Activated CD4-positive, alpha-beta memory T cell treated with anti-CD3 and anti-CD28 coated beads, Interleukin-2, amount 10 ng/mL, durations not matched to agents 7 days and 5 days (primary cell): ENCODE measurements around the gene E2F2. TPM values are rescaled to one million over a fixed set of nuclear protein-coding genes. Genes with fewer than 3 reads are reported as not detected.
A peak's percentile ranks its signal among the peaks of the same experiment; 100 is the strongest.

Experiments
- CTCF ChIA-PET: fragments of 350-600 bp; sonication (Branson Sonifier 250); formaldehyde crosslinking; loops from one replicate; lab custom pipeline; 2021; ENCODE audit warnings: antibody characterized with exemption, inconsistent platforms; lab: Charles Lee
- POLR2A ChIA-PET: fragments of 350-600 bp; sonication (Branson Sonifier 250); formaldehyde crosslinking; loops from one replicate; lab custom pipeline; 2021; ENCODE audit warnings: antibody characterized with exemption; lab: Charles Lee
- DNase-seq: peaks from one replicate; pipeline ENCODE4 v3.0.0-alpha.2; 2020
- H3K27ac Mint-ChIP-seq: one replicate; pipeline ENCODE4 v1.8.0; 2021; ENCODE audit warnings: mild to moderate bottlenecking, mixed read lengths
- H3K27me3 Mint-ChIP-seq: one replicate; pipeline ENCODE4 v1.8.0; 2021; ENCODE audit warnings: mixed read lengths
- H3K36me3 Mint-ChIP-seq: one replicate; pipeline ENCODE4 v1.8.0; 2021; ENCODE audit warnings: low read depth, mixed read lengths
- H3K4me1 Mint-ChIP-seq: one replicate; pipeline ENCODE4 v1.8.0; 2021; ENCODE audit warnings: mixed read lengths
- H3K4me3 Mint-ChIP-seq: one replicate; pipeline ENCODE4 v1.8.0; 2021; ENCODE audit warnings: mild to moderate bottlenecking, mixed read lengths
- H3K9me3 Mint-ChIP-seq: one replicate; pipeline ENCODE4 v1.8.0; 2021; ENCODE audit warnings: mixed read lengths
- total RNA-seq, 2 experiments: library from RNA; stranded (reverse); gene quantifications; one replicate each; pipeline ENCODE4 v1.2.3, GENCODE V29; 2021

Gene E2F2
- total RNA-seq, 2 experiments from 2014 or later: 93.4 to 98.9 TPM

DNA sequence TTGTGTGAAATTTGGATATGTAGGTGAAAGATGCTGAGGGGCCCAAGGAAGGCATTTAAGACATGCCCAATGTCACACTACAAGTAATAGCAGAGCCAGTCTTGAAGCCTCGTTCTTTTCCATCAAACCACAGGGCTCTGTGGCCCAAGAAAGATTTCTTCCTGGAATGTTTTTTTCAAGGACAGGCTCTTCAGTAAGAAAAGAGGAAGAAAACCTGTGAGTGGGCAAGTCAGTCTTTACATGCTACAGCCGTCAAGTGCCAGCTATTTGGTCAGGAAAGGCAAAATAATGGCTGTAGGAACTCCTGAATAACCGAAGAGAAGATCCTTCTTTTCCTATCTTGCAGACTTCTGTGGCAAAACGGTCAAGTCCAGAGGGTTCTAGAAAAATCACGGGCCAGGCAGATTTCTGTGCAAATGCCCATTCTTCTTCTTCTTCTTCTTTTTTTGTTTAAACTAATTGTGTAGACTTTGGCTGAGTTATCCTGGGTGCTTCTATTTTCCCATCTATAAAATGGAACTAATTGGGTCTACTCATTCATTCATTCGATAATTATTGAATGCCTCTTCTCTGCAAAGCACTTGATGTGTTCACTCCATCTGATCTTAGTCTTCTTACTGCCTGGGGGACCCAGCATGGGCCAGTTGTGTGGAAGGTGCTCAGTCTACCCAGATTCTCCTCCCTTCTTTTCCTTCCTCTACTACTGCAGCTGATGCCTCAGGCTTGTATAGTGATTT is 30.2 kb upstream of the E2F2 start:
- no peaks in the 10 kb centered on the region for H3K9me3 Mint-ChIP-seq
- DNase-seq: no peak
- POLR2A ChIA-PET: interaction anchor here (8.5 kb wide), 1 partner anchor 74 kb away, joined by 63 read pairs; no protein-coding TSS in a partner anchor
- peaks cover 62% of the 10 kb centered on the region for H3K27me3 Mint-ChIP-seq
- H3K27ac Mint-ChIP-seq: no peak overlapping the region
- H3K4me3 Mint-ChIP-seq: no peak overlapping the region
- CTCF ChIA-PET: interaction anchor here (0.6 kb wide), 1 partner anchor 25 kb away, joined by 4 read pairs; no protein-coding TSS in a partner anchor
- peaks cover 45% of the 10 kb centered on the region for H3K4me1 Mint-ChIP-seq
- H3K36me3 Mint-ChIP-seq: peaks cover 6% of the 10 kb centered on the region

GRCh38 chr1:23559985-23560741 is 29.1 kb upstream of the E2F2 start:
- H3K4me1 Mint-ChIP-seq: peaks cover 55% of the 10 kb centered on the region

GRCh38 chr1:23559136-23559984 is 28.3 kb upstream of the E2F2 start, which contains the start of gene ID3:
Gene ID3 (minus strand): TSS chr1:23559501. CDS start chr1:23559426, 75 bp downstream.
- Mint-ChIP-seq H3K4me3 (peak within 1 kb of the TSS; percentile 84), H3K9me3 (no peaks in the 10 kb centered on the region), H3K4me1 (peaks cover 59% of the 10 kb centered on the region), H3K36me3 (peaks cover 6% of the 10 kb centered on the region), H3K27me3 (peaks cover 52% of the 10 kb centered on the region), H3K27ac (peak within 1 kb of the TSS; percentile 73)
- POLR2A ChIA-PET: interaction anchor here (0.6 to 8.5 kb wide), 20 partner anchors 9 to 217 kb away, joined by 3 to 63 read pairs (median 8); partner anchors contain the start of genes ASAP3, E2F2 and RPL11
- CTCF ChIA-PET: interaction anchor here (0.7 to 3.5 kb wide), 13 partner anchors 8 to 78 kb away, joined by 3 to 29 read pairs (median 6); no protein-coding TSS in a partner anchor
- peak; percentile 94 for DNase-seq

More at GRCh38 chr1:23559985-23560741, 29.1 kb upstream of the E2F2 start:
- Mint-ChIP-seq H3K27ac (peak overlapping the region; percentile 73), H3K36me3 (peaks cover 6% of the 10 kb centered on the region), H3K4me3 (peak overlapping the region; percentile 84), H3K27me3 (peaks cover 57% of the 10 kb centered on the region), H3K9me3 (no peaks in the 10 kb centered on the region)
- ChIA-PET CTCF (interaction anchor here (0.7 to 3.5 kb wide), 8 partner anchors 10 to 77 kb away, joined by 3 to 29 read pairs (median 8); no protein-coding TSS in a partner anchor), POLR2A (interaction anchor here (0.6 to 8.5 kb wide), 14 partner anchors 11 to 215 kb away, joined by 3 to 63 read pairs (median 13); partner anchors contain the start of genes ASAP3, E2F2 and RPL11)
- DNase-seq: no peak

GRCh38 chr1:23558872-23559135 is 27.8 kb upstream of the E2F2 start:
- H3K36me3 Mint-ChIP-seq: peaks cover 6% of the 10 kb centered on the region
- peak overlapping the region; percentile 84 for H3K4me3 Mint-ChIP-seq
- H3K4me1 Mint-ChIP-seq: peaks cover 64% of the 10 kb centered on the region
- CTCF ChIA-PET: interaction anchor here (0.9 to 3.5 kb wide), 10 partner anchors 8 to 78 kb away, joined by 3 to 29 read pairs (median 6); no protein-coding TSS in a partner anchor
- peak overlapping the region; percentile 73 for H3K27ac Mint-ChIP-seq
- DNase-seq: no peak
- H3K27me3 Mint-ChIP-seq: peaks cover 51% of the 10 kb centered on the region
- POLR2A ChIA-PET: interaction anchor here (0.9 to 8.5 kb wide), 18 partner anchors 10 to 217 kb away, joined by 3 to 63 read pairs (median 8); partner anchors contain the start of genes ASAP3, E2F2 and RPL11
- no peaks in the 10 kb centered on the region for H3K9me3 Mint-ChIP-seq

GRCh38 chr1:23558140-23558871 is 27.3 kb upstream of the E2F2 start:
- Mint-ChIP-seq H3K36me3 (peaks cover 6% of the 10 kb centered on the region), H3K9me3 (no peaks in the 10 kb centered on the region), H3K4me1 (peaks cover 66% of the 10 kb centered on the region), H3K4me3 (peak overlapping the region; percentile 84), H3K27ac (peak overlapping the region; percentile 73), H3K27me3 (peaks cover 51% of the 10 kb centered on the region)
- peak; percentile 41 for DNase-seq
- ChIA-PET POLR2A (interaction anchor here (0.7 to 8.5 kb wide), 21 partner anchors 9 to 190 kb away, joined by 3 to 63 read pairs (median 7); partner anchors contain the start of genes ASAP3, E2F2, ELOA and RPL11), CTCF (interaction anchor here (0.7 to 3.6 kb wide), 12 partner anchors 9 to 79 kb away, joined by 3 to 29 read pairs (median 6); no protein-coding TSS in a partner anchor)

GRCh38 chr1:23557471-23558124 is 26.6 kb upstream of the E2F2 start:
- peaks cover 66% of the 10 kb centered on the region for H3K4me1 Mint-ChIP-seq
- no peak for DNase-seq
- peaks cover 6% of the 10 kb centered on the region for H3K36me3 Mint-ChIP-seq
- H3K9me3 Mint-ChIP-seq: no peaks in the 10 kb centered on the region
- CTCF ChIA-PET: interaction anchor here (0.7 to 3.6 kb wide), 8 partner anchors 9 to 79 kb away, joined by 3 to 29 read pairs (median 10); no protein-coding TSS in a partner anchor
- peak overlapping the region; percentile 13 for H3K27ac Mint-ChIP-seq
- H3K4me3 Mint-ChIP-seq: peak overlapping the region; percentile 84
- POLR2A ChIA-PET: interaction anchor here (0.7 to 8.5 kb wide), 14 partner anchors 11 to 186 kb away, joined by 3 to 63 read pairs (median 7); partner anchors contain the start of genes E2F2, ELOA and RPL11
- peaks cover 46% of the 10 kb centered on the region for H3K27me3 Mint-ChIP-seq

DNA sequence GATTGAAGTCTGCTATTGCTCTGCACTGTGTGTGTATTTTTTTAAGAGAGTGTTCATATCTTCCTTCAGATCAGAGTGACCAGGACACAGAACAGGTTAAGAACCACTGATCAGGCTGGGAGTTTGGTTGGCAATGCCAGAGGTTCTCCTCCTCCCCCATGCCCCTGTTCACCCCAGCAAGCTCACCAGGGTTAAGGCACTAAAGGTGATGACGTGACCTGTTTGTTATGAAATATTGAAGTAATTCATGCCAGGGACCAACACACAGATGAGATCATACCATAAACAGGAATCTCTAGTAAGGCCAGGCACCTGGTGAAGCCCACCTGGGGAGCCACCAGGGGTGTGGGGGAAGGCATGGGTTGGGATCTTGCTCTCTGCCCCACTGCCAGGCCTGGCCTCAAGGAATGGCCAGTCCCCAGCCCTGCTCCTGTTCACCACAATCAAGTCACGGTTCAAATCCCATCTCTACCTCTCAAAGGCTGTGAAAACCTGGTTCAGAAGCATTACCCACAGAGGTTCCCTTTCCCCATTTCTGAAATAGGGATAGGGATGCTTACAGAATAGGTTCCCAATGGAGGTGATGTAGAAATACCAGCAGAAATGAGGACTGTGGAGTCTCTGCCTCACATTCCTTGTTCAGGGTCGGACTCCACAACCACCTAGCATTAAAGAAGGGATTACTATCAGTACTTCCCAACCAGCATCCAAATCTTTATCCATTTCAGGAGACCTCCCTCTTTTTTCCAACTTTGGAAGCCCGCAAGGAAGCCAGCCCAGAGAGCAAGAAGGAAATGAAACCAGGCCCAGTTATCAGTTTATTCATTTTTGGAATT is 25.8 kb upstream of the E2F2 start:
- H3K4me3 Mint-ChIP-seq: peak overlapping the region; percentile 84
- peak overlapping the region; percentile 5 for H3K27ac Mint-ChIP-seq
- ChIA-PET POLR2A (interaction anchor here (0.8 to 8.5 kb wide), 8 partner anchors 11 to 135 kb away, joined by 3 to 63 read pairs (median 26); partner anchors contain the start of genes E2F2 and RPL11), CTCF (interaction anchor here (1.0 to 18.2 kb wide), 6 partner anchors 8 to 80 kb away, joined by 4 to 545 read pairs (median 10); no protein-coding TSS in a partner anchor)
- peaks cover 61% of the 10 kb centered on the region for H3K4me1 Mint-ChIP-seq
- H3K27me3 Mint-ChIP-seq: peaks cover 39% of the 10 kb centered on the region
- no peak for DNase-seq
- H3K36me3 Mint-ChIP-seq: peaks cover 6% of the 10 kb centered on the region
- no peaks in the 10 kb centered on the region for H3K9me3 Mint-ChIP-seq

- Mint-ChIP-seq H3K36me3 (peaks cover 6% of the 10 kb centered on the region), H3K4me3 (no peak overlapping the region), H3K27me3 (peaks cover 35% of the 10 kb centered on the region), H3K9me3 (no peaks in the 10 kb centered on the region), H3K27ac (no peak overlapping the region), H3K4me1 (peaks cover 61% of the 10 kb centered on the region)
- no peak for DNase-seq
- ChIA-PET POLR2A (interaction anchor here (0.7 to 8.5 kb wide), 12 partner anchors 10 to 212 kb away, joined by 3 to 63 read pairs (median 6); partner anchors contain the start of genes E2F2, HNRNPR and RPL11), CTCF (interaction anchor here (1.0 to 18.2 kb wide), 8 partner anchors 10 to 79 kb away, joined by 4 to 545 read pairs (median 12); partner anchors contain the start of gene E2F2)
These were observed 25.1 kb upstream of the E2F2 start for GRCh38 chr1:23555986-23556634.

GRCh38 chr1:23555270-23555985 is 24.4 kb upstream of the E2F2 start:
- H3K4me1 Mint-ChIP-seq: peaks cover 59% of the 10 kb centered on the region
- peak overlapping the region; percentile 42 for H3K27ac Mint-ChIP-seq
- H3K9me3 Mint-ChIP-seq: no peaks in the 10 kb centered on the region
- no peak for DNase-seq
- POLR2A ChIA-PET: interaction anchor here (0.6 to 8.5 kb wide), 20 partner anchors 8 to 211 kb away, joined by 3 to 63 read pairs (median 5); partner anchors contain the start of genes E2F2, ELOA, HNRNPR and RPL11
- peaks cover 31% of the 10 kb centered on the region for H3K27me3 Mint-ChIP-seq
- CTCF ChIA-PET: interaction anchor here (0.6 to 18.2 kb wide), 20 partner anchors 10 to 187 kb away, joined by 3 to 545 read pairs (median 4); partner anchors contain the start of gene E2F2
- peak overlapping the region; percentile 70 for H3K4me3 Mint-ChIP-seq
- H3K36me3 Mint-ChIP-seq: peaks cover 6% of the 10 kb centered on the region
